Left colon (tissue), 2 donors: ENCODE measurements around the gene ITCH. TPM values are rescaled to one million over a fixed set of nuclear protein-coding genes. Genes with fewer than 3 reads are reported as not detected.
"Not testable (repeated sequence)": the region's sequence is repeated elsewhere in the genome, so short reads cannot be mapped to it uniquely, and the experiment has no call there.

Experiments used
- ATAC-seq: fragments of 200-7000 bp; cut with Tn5 transposase; one replicate; pipeline ENCODE4 v1.9.1; 2020; ENCODE audit warnings: mild to moderate bottlenecking, moderate library complexity
- DNase-seq, 2 donors: peaks; one replicate each; pipeline ENCODE4 v3.0.0-alpha.2; 2020
- intact Hi-C, 2 donors: fragments of 100-400 bp; cut with DNase I in 1 of 2; cut with micrococcal nuclease in 1 of 2; formaldehyde crosslinking; loops; one replicate each; pipeline versions ENCODE4 v1.11.2 to v1.14.0; 2022; cut with DNase I, micrococcal nuclease
- total RNA-seq, 2 donors: library from RNA; stranded (reverse); fragmentation: NEBNext Ultra II Directional; extraction: Animal tissue kit (Norgen Biotek cat#: 25700); gene quantifications; one replicate each; pipeline ENCODE4 v1.2.1, GENCODE V29; 2021
- donor health status: DM: no; HTN: no; CAD: no.
- donor health status: DM: yes; HTN: yes; CAD: no.

The ITCH gene
- total RNA-seq, 2 donors from 2014 or later = 69.6 to 78.3 TPM

DNA sequence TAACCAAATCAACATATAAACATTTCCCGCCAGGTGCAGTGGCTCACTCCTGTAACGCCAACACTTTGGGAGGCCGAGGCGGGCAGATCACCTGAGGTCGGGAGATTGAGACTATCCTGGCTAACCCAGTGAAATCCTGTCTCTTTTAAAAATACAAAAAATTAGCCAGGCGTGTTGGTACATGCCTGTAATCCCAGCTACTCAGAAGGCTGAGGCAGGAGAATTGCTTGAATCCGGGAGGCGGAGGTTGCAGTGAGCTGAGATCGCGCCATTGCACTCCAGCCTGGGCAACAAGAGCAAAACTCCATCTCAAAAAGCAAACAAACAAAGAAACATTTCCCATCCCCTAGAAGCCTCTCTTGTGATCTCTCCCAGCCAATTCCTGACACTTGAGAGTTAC, 22.3 kb upstream of the ITCH start:
- intact Hi-C loops, DNase-seq, ATAC-seq: not testable (repeated sequence)

- intact Hi-C loops, ATAC-seq, DNase-seq: not testable (repeated sequence)
These were observed 21.9 kb upstream of the ITCH start for GRCh38 chr20:34341199-34341598.

DNA sequence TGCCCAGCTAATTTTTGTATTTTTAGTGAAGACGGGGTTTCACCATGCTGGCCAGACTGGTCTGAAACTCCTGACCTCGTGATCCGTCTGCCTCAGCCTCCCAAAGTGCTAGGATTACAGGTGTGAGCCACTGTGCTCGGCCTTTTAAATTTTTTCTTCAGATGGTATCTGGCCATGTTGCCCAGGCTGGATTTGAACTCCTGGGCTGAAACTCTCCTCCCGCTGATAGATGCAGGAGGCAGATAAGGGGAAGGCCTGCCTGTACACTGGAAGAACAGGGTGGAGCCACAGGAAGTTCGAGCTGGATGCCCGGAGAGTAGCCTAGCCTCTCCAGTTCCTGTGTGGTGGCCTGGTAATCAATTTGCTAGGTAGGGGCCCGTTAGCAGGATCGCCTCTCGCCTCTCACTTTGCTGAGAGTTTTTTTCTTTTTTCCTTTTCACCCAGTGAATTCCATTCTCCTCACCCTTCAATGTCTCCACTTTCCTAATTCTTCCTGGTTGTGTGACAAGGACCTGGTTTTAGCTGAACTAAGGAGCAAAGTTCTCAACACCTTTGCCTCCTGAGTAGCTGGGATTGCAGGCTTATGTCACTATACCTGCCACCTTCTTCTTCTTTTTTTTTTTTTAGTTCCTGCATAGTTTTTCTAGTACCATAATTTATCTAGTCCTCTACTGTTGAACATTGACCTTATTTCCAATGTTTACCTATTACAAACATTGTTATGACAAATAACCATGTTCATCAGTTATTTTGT, 19.4 kb upstream of the ITCH start:
- intact Hi-C loops = no loop called here
- ATAC-seq (peak; percentile 80), DNase-seq (peak; percentile 26 to 38)

- ATAC-seq = peak; percentile 45
- no peak for DNase-seq
- intact Hi-C loops = no loop called here
These were observed 18.8 kb upstream of the ITCH start for GRCh38 chr20:34344238-34344637.

- DNase-seq (no peak), ATAC-seq (peak; percentile 43)
- intact Hi-C loops = no loop called here
These were observed 17.7 kb upstream of the ITCH start for GRCh38 chr20:34345402-34345736.

GRCh38 chr20:34345839-34346532, 17.1 kb upstream of the ITCH start:
- DNase-seq, intact Hi-C loops: not testable (repeated sequence)

GRCh38 chr20:34346533-34346865, 16.6 kb upstream of the ITCH start:
- ATAC-seq, intact Hi-C loops, DNase-seq: not testable (repeated sequence)

More at GRCh38 chr20:34345839-34346532, 17.1 kb upstream of the ITCH start:
- not testable (repeated sequence) for ATAC-seq

DNA sequence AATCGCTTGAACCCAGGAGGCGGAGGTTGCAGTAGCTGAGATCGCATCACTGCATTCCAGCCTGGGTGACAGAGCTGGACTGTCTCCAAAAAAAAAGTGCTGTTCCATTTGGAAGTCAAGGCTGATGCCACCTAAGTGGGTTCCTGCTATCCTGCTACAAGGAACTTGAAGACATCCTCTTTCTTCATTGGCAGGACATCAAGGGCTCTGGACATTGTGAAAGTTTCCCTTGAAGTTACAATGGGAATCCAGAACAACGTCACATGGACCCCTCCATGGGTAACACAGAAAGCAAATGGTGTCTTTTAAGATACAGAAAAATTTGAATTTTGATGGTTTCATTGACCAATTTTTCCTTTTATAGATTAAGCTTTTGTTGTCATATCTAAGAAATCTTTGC, 15.5 kb upstream of the ITCH start:
- DNase-seq (no peak), ATAC-seq (no peak)
- intact Hi-C loops = no loop called here

DNA sequence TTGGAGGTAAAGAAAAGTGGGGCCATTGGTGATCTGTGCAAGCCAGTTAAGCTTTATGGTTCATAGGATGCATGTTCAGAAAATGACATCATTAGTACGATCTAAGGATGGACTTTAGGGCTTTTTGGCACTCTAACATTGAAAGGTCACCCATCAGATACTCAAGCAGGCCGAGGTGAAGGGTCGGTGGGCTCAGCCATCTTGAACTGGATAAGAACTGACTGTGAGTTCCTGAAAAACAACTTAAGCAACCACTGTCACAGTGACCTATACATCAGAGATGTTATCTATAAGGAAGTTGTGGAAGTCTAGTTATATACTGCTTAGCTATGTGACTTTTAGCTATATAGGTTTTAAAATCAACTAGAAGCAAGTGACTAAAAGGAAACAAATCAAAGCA, 13.0 kb upstream of the ITCH start:
- no peak for DNase-seq
- intact Hi-C loops = no loop called here
- peak; percentile 72 for ATAC-seq

GRCh38 chr20:34353467-34353866, 9.6 kb upstream of the ITCH start:
- ATAC-seq, intact Hi-C loops, DNase-seq: not testable (repeated sequence)

DNA sequence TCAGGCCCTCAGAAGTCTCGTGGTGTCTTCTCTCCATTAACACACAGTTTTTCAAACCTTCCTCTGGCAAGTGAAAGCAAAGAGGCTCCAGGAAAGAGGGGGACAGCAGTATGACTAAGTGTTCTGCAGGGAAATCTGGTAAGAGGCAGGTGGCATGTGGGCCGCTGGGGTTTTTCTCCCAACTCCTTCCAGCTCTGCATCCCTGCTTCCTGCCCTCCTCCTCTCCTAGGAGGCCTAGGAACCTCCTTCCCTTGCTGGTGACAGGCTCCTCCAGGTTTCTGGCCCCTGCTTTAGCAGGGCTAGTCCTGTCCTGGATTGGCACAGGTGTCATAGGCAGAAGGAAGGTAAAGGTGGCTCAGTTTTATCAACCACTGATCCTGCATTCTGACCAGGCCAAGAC, 7.6 kb upstream of the ITCH start:
- no peak for DNase-seq
- ATAC-seq = no peak
- intact Hi-C loops = no loop called here

DNA sequence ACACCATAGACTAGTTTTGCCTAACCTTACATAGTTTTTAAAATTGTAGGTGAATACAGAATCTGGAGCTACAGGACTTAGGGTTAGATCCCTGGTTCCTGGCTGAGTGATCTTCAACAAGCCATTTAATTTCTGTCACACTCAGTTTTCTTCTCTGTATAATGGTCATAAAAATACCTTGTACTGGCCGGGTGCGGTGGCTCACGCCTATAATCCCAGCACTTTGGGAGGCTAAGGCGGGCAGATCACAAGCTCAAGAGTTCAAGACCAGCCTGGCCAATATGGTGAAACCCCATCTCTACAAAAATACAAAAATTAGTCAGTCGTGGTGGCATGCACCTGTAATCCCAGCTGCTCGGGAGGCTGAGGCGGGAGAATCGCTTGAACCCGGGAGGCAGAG, 3.3 kb upstream of the ITCH start:
- ATAC-seq, DNase-seq, intact Hi-C loops: not testable (repeated sequence)

DNA sequence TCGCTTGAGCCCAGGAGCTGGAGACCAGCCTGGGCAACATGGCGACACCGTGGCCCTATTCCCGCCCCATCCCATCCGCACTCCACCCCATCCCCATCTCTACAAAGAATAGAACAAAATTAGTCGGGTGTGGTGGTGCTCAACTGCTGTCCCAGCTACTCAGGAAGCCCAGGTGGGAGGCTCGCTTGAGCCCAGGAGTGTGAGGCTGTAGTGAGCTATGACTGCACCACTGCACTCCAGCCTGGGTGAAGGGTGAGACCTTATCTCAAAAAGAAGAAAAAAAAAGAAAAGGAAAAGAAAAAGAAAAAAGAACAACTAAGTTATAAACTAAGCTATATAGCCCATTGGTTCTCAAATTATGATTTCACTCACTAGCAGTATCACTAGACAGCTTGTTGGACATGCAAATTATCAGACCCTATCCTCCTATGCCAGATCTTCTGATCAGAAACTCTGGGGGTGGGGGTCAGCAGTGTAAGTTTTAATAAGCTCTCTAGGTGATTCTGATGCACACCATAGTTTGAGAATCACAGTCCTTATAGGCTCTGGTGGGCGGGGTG, 491 bp upstream of the ITCH start:
- intact Hi-C loops = no loop called here
- ATAC-seq (peak; percentile 8), DNase-seq (no peak)

DNA sequence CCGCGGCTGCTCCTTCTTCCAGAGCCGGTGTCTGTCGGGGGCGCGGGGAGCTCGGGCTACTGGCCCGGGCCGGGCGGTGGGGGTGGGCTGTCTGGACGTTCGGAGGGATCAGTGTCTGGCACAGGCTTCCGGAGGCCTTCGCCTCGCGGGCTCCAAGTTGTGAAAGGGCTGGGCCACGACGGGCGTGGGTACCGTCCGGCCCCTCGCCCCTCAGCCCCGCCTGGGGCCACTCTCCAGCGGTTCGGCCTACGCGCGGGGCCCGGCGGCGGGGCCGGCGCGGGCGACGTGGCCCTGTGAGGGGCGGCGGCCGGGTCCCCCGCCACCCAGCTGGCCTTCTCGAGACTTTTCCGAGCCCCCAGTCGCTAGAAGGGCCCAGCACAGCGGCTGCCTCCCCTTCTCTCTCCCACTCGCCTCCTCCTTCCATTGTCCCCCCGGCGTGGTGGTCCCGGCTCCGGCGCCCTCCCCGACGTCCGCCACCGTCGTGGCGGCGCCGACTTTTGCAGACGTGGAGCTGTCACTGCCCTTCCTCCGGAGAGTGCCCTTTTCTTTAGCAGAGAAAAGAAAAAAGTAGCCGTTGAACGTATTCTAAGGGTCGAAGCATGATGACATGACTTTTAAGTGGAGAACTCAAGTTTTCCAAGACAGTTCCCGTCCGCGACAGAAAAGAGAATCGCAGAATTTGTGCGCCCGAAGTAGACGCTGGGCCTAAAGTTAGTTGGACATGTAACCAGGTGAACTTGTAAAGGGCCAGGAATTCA, 571 bp downstream of the ITCH start:
- DNase-seq (no peak), ATAC-seq (peak; percentile 72)
- intact Hi-C loops = no loop called here

- no peak for ATAC-seq
- no peak for DNase-seq
- intact Hi-C loops = no loop called here
These were observed 1.1 kb downstream of the ITCH start for GRCh38 chr20:34364223-34364506.

GRCh38 chr20:34365765-34366213, 2.7 kb downstream of the ITCH start:
- DNase-seq (no peak), ATAC-seq (no peak)
- intact Hi-C loops = no loop called here

GRCh38 chr20:34367155-34367554, 4.1 kb downstream of the ITCH start:
- ATAC-seq (no peak), DNase-seq (no peak)
- intact Hi-C loops = no loop called here

DNA sequence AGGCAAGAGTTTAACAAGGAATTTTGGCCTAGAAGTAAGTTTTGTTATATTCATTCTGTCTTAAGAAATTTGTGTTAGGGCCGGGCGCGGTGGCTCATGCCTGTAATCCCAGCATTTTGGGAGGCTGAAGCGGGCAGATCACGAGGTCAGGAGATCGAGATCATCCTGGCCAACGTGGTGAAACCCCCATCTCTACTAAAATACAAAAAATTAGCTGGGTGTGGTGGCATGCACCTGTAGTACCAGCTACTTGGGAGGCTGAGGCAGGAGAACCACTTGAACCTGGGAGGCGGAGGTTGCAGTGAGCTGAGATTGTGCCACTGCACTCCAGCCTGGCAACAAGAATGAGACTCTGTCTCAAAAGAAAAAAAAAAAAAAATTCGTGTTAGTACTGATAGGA, 4.8 kb downstream of the ITCH start:
- intact Hi-C loops, DNase-seq, ATAC-seq: not testable (repeated sequence)

GRCh38 chr20:34368547-34368946, 5.5 kb downstream of the ITCH start:
- DNase-seq (no peak), ATAC-seq (no peak)
- intact Hi-C loops = no loop called here

GRCh38 chr20:34369265-34369664, 6.2 kb downstream of the ITCH start:
- ATAC-seq = no peak
- DNase-seq = no peak
- intact Hi-C loops = no loop called here
